WTC11 (cell line): ENCODE data around the gene SMURF1. TPM values are rescaled to one million over a fixed set of nuclear protein-coding genes. Genes with fewer than 3 reads are reported as not detected.

Experiments
- ATAC-seq: fragments of 200-7000 bp; cut with Tn5 transposase; 2 replicates; pipeline ENCODE4 v1.10.0; 2021; ENCODE audit warnings: mild to moderate bottlenecking, moderate library complexity
- CTCF ChIA-PET: fragments of 300-600 bp; sonication (Branson Sonifier 250); formaldehyde crosslinking; loops from one replicate; lab custom pipeline; 2021; ENCODE audit warnings: antibody characterized with exemption; lab: Charles Lee
- POLR2A ChIA-PET: fragments of 350-600 bp; sonication (Branson Sonifier 250); formaldehyde crosslinking; loops from one replicate; lab custom pipeline; 2021; ENCODE audit warnings: antibody characterized with exemption; lab: Charles Lee
- DNase-seq: peaks from one replicate; pipeline ENCODE4 v3.0.0; 2021; ENCODE audit warnings: low spot score
- H3K27ac Mint-ChIP-seq: 2 replicates; pipeline ENCODE4 v1.8.0; 2021; ENCODE audit warnings: mixed read lengths
- H3K27me3 Mint-ChIP-seq: 2 replicates; pipeline ENCODE4 v1.8.0; 2021; ENCODE audit warnings: low read depth, mild to moderate bottlenecking, moderate library complexity, mixed read lengths
- H3K36me3 Mint-ChIP-seq: 2 replicates; pipeline ENCODE4 v1.8.0; 2021; ENCODE audit warnings: mixed read lengths
- H3K4me1 Mint-ChIP-seq: 2 replicates; pipeline ENCODE4 v1.8.0; 2022; ENCODE audit warnings: mixed read lengths
- H3K4me3 Mint-ChIP-seq: 2 replicates; pipeline ENCODE4 v1.8.0; 2021; ENCODE audit warnings: mild to moderate bottlenecking, moderate library complexity, mixed read lengths
- H3K9me3 Mint-ChIP-seq: 2 replicates; pipeline ENCODE4 v1.8.0; 2021; ENCODE audit warnings: mixed read lengths
- CBFB ChIP-seq: sonication (generic); formaldehyde crosslinking; IDR thresholded peaks from 2 replicates; pipeline ENCODE4 v1.8.1; 2022; ENCODE audit warnings: mild to moderate bottlenecking, low read depth, missing genetic modification reagents
- EMX1 ChIP-seq: fragments of 250-450 bp; sonication (Bioruptor Pico); IDR thresholded peaks from 2 replicates; pipeline ENCODE4 v1.8.0; 2021; ENCODE audit warnings: mild to moderate bottlenecking
- ESRRA ChIP-seq: sonication (generic); formaldehyde crosslinking; IDR thresholded peaks from 2 replicates; pipeline ENCODE4 v1.8.1; 2022; ENCODE audit warnings: mild to moderate bottlenecking, missing genetic modification reagents, borderline replicate concordance
- FOXJ3 ChIP-seq: sonication (generic); formaldehyde crosslinking; IDR thresholded peaks from 2 replicates; pipeline ENCODE4 v1.9.0; 2021; ENCODE audit warnings: missing genetic modification reagents, mild to moderate bottlenecking, borderline replicate concordance
- FOXP1 ChIP-seq: sonication (generic); formaldehyde crosslinking; IDR thresholded peaks from 2 replicates; pipeline ENCODE4 v1.8.0; 2022; ENCODE audit warnings: missing genetic modification reagents, mild to moderate bottlenecking, moderate library complexity, borderline replicate concordance
- GABPB1 ChIP-seq: sonication (generic); formaldehyde crosslinking; IDR thresholded peaks from 2 replicates; pipeline ENCODE4 v1.8.1; 2023; ENCODE audit warnings: mild to moderate bottlenecking, missing genetic modification reagents
- JUN ChIP-seq: sonication (generic); formaldehyde crosslinking; IDR thresholded peaks from 2 replicates; pipeline ENCODE4 v1.8.0; 2023; ENCODE audit warnings: mild to moderate bottlenecking, missing genetic modification reagents
- MYBL2 ChIP-seq: sonication (generic); formaldehyde crosslinking; IDR thresholded peaks from 2 replicates; pipeline ENCODE4 v1.8.1; 2023; ENCODE audit warnings: mild to moderate bottlenecking, moderate library complexity, missing genetic modification reagents
- NFATC4 ChIP-seq: fragments of 250-450 bp; sonication (Bioruptor Pico); IDR thresholded peaks from 2 replicates; pipeline ENCODE4 v1.9.0; 2021; ENCODE audit warnings: mild to moderate bottlenecking
- NFYB ChIP-seq: sonication (generic); formaldehyde crosslinking; conservative IDR thresholded peaks from 2 replicates; pipeline ENCODE4 v1.8.0; 2022; ENCODE audit warnings: low read depth, missing genetic modification reagents
- OVOL2 ChIP-seq: fragments of 250-450 bp; sonication (Bioruptor Pico); IDR thresholded peaks from 2 replicates; pipeline ENCODE4 v1.9.0; 2021; ENCODE audit warnings: mild to moderate bottlenecking, borderline replicate concordance
- SP1 ChIP-seq: sonication (generic); formaldehyde crosslinking; conservative IDR thresholded peaks from 2 replicates; pipeline ENCODE4 v1.8.1; 2022; ENCODE audit warnings: missing genetic modification reagents
- TEAD1 ChIP-seq: sonication (generic); formaldehyde crosslinking; IDR thresholded peaks from 2 replicates; pipeline ENCODE4 v1.8.0; 2022; ENCODE audit warnings: mild to moderate bottlenecking, missing genetic modification reagents
- TP53 ChIP-seq: sonication (generic); formaldehyde crosslinking; IDR thresholded peaks from 2 replicates; pipeline ENCODE4 v1.8.1; 2023; ENCODE audit warnings: mild to moderate bottlenecking, missing genetic modification reagents
- ZNF219 ChIP-seq: sonication (generic); formaldehyde crosslinking; IDR thresholded peaks from 2 replicates; pipeline ENCODE4 v1.8.0; 2023; ENCODE audit warnings: missing genetic modification reagents, mild to moderate bottlenecking, borderline replicate concordance
- ZNF317 ChIP-seq: sonication (generic); formaldehyde crosslinking; IDR thresholded peaks from 2 replicates; pipeline ENCODE4 v1.8.1; 2023; ENCODE audit warnings: low read depth, mild to moderate bottlenecking, moderate library complexity, missing genetic modification reagents, borderline replicate concordance
- ZNF416 ChIP-seq: fragments of 250-450 bp; sonication (Bioruptor Pico); IDR thresholded peaks from 2 replicates; pipeline ENCODE4 v1.9.0; 2021; ENCODE audit warnings: mild to moderate bottlenecking, inconsistent platforms
- ZNF423 ChIP-seq: fragments of 250-450 bp; sonication (Bioruptor Pico); IDR thresholded peaks from 2 replicates; pipeline ENCODE4 v2.1.2; 2022; ENCODE audit warnings: mild to moderate bottlenecking, moderate library complexity
- ZNF512 ChIP-seq: sonication (generic); formaldehyde crosslinking; IDR thresholded peaks from 2 replicates; pipeline ENCODE4 v1.8.1; 2022; ENCODE audit warnings: missing genetic modification reagents, borderline replicate concordance
- total RNA-seq: library from RNA; stranded (reverse); gene quantifications from 3 replicates; pipeline ENCODE4 v1.2.3, GENCODE V29; 2021
- TF ChIP-seq, protein P1 (sequence below): sonication (generic); formaldehyde crosslinking; IDR thresholded peaks from 2 replicates; pipeline ENCODE4 v1.8.0; 2023; ENCODE audit warnings: mild to moderate bottlenecking, missing genetic modification reagents
- TF ChIP-seq, protein P2 (sequence below): fragments of 250-450 bp; sonication (Bioruptor Pico); IDR thresholded peaks from 2 replicates; pipeline ENCODE4 v1.9.0; 2021; ENCODE audit warnings: mild to moderate bottlenecking
- TF ChIP-seq, protein P3 (sequence below): fragments of 250-450 bp; sonication (Bioruptor Pico); IDR thresholded peaks from 2 replicates; pipeline ENCODE4 v1.8.0; 2021; ENCODE audit warnings: mild to moderate bottlenecking
- TF ChIP-seq, protein P4 (sequence below): sonication (generic); formaldehyde crosslinking; IDR thresholded peaks from 2 replicates; pipeline ENCODE4 v1.8.0; 2022; ENCODE audit warnings: mild to moderate bottlenecking, missing genetic modification reagents
- TF ChIP-seq, protein P5 (sequence below): sonication (generic); formaldehyde crosslinking; IDR thresholded peaks from 2 replicates; pipeline ENCODE4 v1.8.0; 2022; ENCODE audit warnings: mild to moderate bottlenecking, missing genetic modification reagents

The SMURF1 gene
- total RNA-seq, 1 experiment from 2014 or later: 23.2 TPM

- no peak for ATAC-seq
- TF ChIP-seq TP53 (CRISPR knock-in tag) (no peak), EMX1 (CRISPR knock-in tag) (no peak), ZNF423 (CRISPR knock-in tag) (no peak), ESRRA (CRISPR knock-in tag) (no peak), OVOL2 (CRISPR knock-in tag) (no peak), ZNF512 (CRISPR knock-in tag) (no peak), SP1 (CRISPR knock-in tag) (no peak), CBFB (CRISPR knock-in tag) (no peak), NFATC4 (CRISPR knock-in tag) (no peak), GABPB1 (CRISPR knock-in tag) (no peak), JUN (CRISPR knock-in tag) (no peak), ZNF219 (CRISPR knock-in tag) (no peak), MYBL2 (CRISPR knock-in tag) (no peak)
- TF ChIP-seq, protein P1, sequence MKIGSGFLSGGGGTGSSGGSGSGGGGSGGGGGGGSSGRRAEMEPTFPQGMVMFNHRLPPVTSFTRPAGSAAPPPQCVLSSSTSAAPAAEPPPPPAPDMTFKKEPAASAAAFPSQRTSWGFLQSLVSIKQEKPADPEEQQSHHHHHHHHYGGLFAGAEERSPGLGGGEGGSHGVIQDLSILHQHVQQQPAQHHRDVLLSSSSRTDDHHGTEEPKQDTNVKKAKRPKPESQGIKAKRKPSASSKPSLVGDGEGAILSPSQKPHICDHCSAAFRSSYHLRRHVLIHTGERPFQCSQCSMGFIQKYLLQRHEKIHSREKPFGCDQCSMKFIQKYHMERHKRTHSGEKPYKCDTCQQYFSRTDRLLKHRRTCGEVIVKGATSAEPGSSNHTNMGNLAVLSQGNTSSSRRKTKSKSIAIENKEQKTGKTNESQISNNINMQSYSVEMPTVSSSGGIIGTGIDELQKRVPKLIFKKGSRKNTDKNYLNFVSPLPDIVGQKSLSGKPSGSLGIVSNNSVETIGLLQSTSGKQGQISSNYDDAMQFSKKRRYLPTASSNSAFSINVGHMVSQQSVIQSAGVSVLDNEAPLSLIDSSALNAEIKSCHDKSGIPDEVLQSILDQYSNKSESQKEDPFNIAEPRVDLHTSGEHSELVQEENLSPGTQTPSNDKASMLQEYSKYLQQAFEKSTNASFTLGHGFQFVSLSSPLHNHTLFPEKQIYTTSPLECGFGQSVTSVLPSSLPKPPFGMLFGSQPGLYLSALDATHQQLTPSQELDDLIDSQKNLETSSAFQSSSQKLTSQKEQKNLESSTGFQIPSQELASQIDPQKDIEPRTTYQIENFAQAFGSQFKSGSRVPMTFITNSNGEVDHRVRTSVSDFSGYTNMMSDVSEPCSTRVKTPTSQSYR (CRISPR knock-in tag): no peak
- TF ChIP-seq, protein P2, sequence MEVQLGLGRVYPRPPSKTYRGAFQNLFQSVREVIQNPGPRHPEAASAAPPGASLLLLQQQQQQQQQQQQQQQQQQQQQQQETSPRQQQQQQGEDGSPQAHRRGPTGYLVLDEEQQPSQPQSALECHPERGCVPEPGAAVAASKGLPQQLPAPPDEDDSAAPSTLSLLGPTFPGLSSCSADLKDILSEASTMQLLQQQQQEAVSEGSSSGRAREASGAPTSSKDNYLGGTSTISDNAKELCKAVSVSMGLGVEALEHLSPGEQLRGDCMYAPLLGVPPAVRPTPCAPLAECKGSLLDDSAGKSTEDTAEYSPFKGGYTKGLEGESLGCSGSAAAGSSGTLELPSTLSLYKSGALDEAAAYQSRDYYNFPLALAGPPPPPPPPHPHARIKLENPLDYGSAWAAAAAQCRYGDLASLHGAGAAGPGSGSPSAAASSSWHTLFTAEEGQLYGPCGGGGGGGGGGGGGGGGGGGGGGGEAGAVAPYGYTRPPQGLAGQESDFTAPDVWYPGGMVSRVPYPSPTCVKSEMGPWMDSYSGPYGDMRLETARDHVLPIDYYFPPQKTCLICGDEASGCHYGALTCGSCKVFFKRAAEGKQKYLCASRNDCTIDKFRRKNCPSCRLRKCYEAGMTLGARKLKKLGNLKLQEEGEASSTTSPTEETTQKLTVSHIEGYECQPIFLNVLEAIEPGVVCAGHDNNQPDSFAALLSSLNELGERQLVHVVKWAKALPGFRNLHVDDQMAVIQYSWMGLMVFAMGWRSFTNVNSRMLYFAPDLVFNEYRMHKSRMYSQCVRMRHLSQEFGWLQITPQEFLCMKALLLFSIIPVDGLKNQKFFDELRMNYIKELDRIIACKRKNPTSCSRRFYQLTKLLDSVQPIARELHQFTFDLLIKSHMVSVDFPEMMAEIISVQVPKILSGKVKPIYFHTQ: no peak
- Mint-ChIP-seq H3K36me3 (no peaks in the 10 kb centered on the region), H3K4me1 (peaks cover 7% of the 10 kb centered on the region; the same call in 1 of the 2 replicates), H3K27ac (no peak overlapping the region), H3K9me3 (peaks cover 7% of the 10 kb centered on the region), H3K4me3 (no peak overlapping the region), H3K27me3 (no peaks in the 10 kb centered on the region)
- POLR2A ChIA-PET: no interaction called here
- DNase-seq: no peak
- CTCF ChIA-PET: no interaction called here
These were observed 70.0 kb downstream of the SMURF1 start for GRCh38 chr7:99073839-99074446.

- no peak overlapping the region for H3K27ac Mint-ChIP-seq
- peaks cover 7% of the 10 kb centered on the region for H3K9me3 Mint-ChIP-seq
- H3K36me3 Mint-ChIP-seq: no peaks in the 10 kb centered on the region
- CTCF ChIA-PET: no interaction called here
- H3K27me3 Mint-ChIP-seq: no peaks in the 10 kb centered on the region
- no peak overlapping the region for H3K4me3 Mint-ChIP-seq
- H3K4me1 Mint-ChIP-seq: peaks cover 6% of the 10 kb centered on the region; the same call in 1 of the 2 replicates
- POLR2A ChIA-PET: interaction anchor here (0.6 to 0.7 kb wide), 2 partner anchors 48 to 847 kb away, joined by 3 to 4 read pairs; partner anchors contain the start of gene TRIM4
- ATAC-seq: no peak
- DNase-seq: no peak
- TF ChIP-seq ZNF317 (CRISPR knock-in tag) (no peak), FOXP1 (no peak), FOXJ3 (CRISPR knock-in tag) (no peak), NFYB (no peak), TEAD1 (CRISPR knock-in tag) (no peak), ZNF416 (CRISPR knock-in tag) (no peak), JUN (CRISPR knock-in tag) (no peak)
- TF ChIP-seq, protein P3, sequence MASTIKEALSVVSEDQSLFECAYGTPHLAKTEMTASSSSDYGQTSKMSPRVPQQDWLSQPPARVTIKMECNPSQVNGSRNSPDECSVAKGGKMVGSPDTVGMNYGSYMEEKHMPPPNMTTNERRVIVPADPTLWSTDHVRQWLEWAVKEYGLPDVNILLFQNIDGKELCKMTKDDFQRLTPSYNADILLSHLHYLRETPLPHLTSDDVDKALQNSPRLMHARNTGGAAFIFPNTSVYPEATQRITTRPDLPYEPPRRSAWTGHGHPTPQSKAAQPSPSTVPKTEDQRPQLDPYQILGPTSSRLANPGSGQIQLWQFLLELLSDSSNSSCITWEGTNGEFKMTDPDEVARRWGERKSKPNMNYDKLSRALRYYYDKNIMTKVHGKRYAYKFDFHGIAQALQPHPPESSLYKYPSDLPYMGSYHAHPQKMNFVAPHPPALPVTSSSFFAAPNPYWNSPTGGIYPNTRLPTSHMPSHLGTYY (CRISPR knock-in tag): no peak
- TF ChIP-seq, protein P4, sequence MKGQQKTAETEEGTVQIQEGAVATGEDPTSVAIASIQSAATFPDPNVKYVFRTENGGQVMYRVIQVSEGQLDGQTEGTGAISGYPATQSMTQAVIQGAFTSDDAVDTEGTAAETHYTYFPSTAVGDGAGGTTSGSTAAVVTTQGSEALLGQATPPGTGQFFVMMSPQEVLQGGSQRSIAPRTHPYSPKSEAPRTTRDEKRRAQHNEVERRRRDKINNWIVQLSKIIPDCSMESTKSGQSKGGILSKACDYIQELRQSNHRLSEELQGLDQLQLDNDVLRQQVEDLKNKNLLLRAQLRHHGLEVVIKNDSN (CRISPR knock-in tag): no peak
- TF ChIP-seq, protein P5, sequence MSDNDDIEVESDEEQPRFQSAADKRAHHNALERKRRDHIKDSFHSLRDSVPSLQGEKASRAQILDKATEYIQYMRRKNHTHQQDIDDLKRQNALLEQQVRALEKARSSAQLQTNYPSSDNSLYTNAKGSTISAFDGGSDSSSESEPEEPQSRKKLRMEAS (CRISPR knock-in tag): no peak
- TF ChIP-seq, protein P2: no peak
These were observed 71.8 kb downstream of the SMURF1 start for GRCh38 chr7:99072126-99072525.
